Central memory CD4-positive, alpha-beta T cell (primary cell): ENCODE results near the gene OSTF1.

Source experiments
- DNase-seq: peaks from one replicate; pipeline ENCODE4 v3.0.0; 2022
- total RNA-seq, 3 experiments: gene quantifications; one replicate each; lab custom pipeline; 2026; lab: John Stamatoyannopoulos, UW

The OSTF1 gene
- total RNA-seq: 49.5 to 98.2 (median 55.4) reads per million in 3 experiments

GRCh38 chr9:75087824-75088645 is at the start of gene OSTF1, which contains the start of gene NMRK1:
Gene OSTF1, plus strand, starts transcription at chr9:75088514. Its CDS starts 179 bp downstream, at chr9:75088693.
Gene NMRK1, minus strand, starts transcription at chr9:75088155. Its CDS starts 5,040 bp downstream, at chr9:75083115.
- peak; percentile 95 for DNase-seq

- no peak for DNase-seq
Observed at GRCh38 chr9:75039009-75039408, 49.3 kb upstream of the OSTF1 start.

- no peak for DNase-seq
Observed at GRCh38 chr9:75039801-75040200, 48.5 kb upstream of the OSTF1 start.

- no peak for DNase-seq
Observed at GRCh38 chr9:75041041-75041440, 47.3 kb upstream of the OSTF1 start.

- DNase-seq: no peak
Observed at GRCh38 chr9:75046725-75047345, 41.5 kb upstream of the OSTF1 start.

- no peak for DNase-seq
Observed at GRCh38 chr9:75047506-75047905, 40.8 kb upstream of the OSTF1 start.

GRCh38 chr9:75051285-75051684 is 37.0 kb upstream of the OSTF1 start:
- no peak for DNase-seq

GRCh38 chr9:75053869-75054268 is 34.4 kb upstream of the OSTF1 start:
- no peak for DNase-seq

- DNase-seq: no peak
Observed at GRCh38 chr9:75054368-75055001, 33.8 kb upstream of the OSTF1 start.

GRCh38 chr9:75061169-75061568 is 27.1 kb upstream of the OSTF1 start:
- no peak for DNase-seq

- no peak for DNase-seq
Observed at GRCh38 chr9:75063556-75064305, 24.6 kb upstream of the OSTF1 start.

- DNase-seq: no peak
Observed at GRCh38 chr9:75064307-75065025, 23.8 kb upstream of the OSTF1 start.

GRCh38 chr9:75065510-75065909 is 22.8 kb upstream of the OSTF1 start:
- no peak for DNase-seq

- DNase-seq: no peak
Observed at GRCh38 chr9:75067894-75068293, 20.4 kb upstream of the OSTF1 start.

GRCh38 chr9:75069171-75069570 is 19.1 kb upstream of the OSTF1 start:
- DNase-seq: no peak

GRCh38 chr9:75071530-75072122 is 16.7 kb upstream of the OSTF1 start:
- DNase-seq: peak; percentile 58

GRCh38 chr9:75072895-75073294 is 15.4 kb upstream of the OSTF1 start:
- no peak for DNase-seq

- no peak for DNase-seq
Observed at GRCh38 chr9:75081632-75082031, 6.7 kb upstream of the OSTF1 start.

- peak; percentile 58 for DNase-seq
Observed at GRCh38 chr9:75083188-75083970, 4.9 kb upstream of the OSTF1 start.

GRCh38 chr9:75084081-75084672 is 4.1 kb upstream of the OSTF1 start:
- DNase-seq: no peak

GRCh38 chr9:75085640-75086039 is 2.7 kb upstream of the OSTF1 start:
- no peak for DNase-seq
